Neural progenitor cell (in vitro differentiated cells): ENCODE measurements around the gene CCDC110.

Experiments
- EZH2 ChIP-seq: fragments of 200-600 bp; sonication (generic); IDR thresholded peaks from 2 replicates; pipeline ENCODE4 v1.6.1; 2017; ENCODE audit warnings: antibody characterized with exemption, mild to moderate bottlenecking, moderate library complexity
- EZH2phosphoT487 ChIP-seq: fragments of 200-600 bp; sonication (generic); IDR thresholded peaks from 2 replicates; pipeline ENCODE4 v1.6.1; 2017; ENCODE audit warnings: antibody characterized with exemption
- TF ChIP-seq, protein P1 (sequence below): fragments of 200-600 bp; sonication (generic); IDR thresholded peaks from 2 replicates; pipeline ENCODE4 v1.5.1; 2017; ENCODE audit warnings: antibody characterized with exemption, mild to moderate bottlenecking

- TF ChIP-seq EZH2phosphoT487 (no peak), EZH2 (no peak)
- TF ChIP-seq, protein P1, sequence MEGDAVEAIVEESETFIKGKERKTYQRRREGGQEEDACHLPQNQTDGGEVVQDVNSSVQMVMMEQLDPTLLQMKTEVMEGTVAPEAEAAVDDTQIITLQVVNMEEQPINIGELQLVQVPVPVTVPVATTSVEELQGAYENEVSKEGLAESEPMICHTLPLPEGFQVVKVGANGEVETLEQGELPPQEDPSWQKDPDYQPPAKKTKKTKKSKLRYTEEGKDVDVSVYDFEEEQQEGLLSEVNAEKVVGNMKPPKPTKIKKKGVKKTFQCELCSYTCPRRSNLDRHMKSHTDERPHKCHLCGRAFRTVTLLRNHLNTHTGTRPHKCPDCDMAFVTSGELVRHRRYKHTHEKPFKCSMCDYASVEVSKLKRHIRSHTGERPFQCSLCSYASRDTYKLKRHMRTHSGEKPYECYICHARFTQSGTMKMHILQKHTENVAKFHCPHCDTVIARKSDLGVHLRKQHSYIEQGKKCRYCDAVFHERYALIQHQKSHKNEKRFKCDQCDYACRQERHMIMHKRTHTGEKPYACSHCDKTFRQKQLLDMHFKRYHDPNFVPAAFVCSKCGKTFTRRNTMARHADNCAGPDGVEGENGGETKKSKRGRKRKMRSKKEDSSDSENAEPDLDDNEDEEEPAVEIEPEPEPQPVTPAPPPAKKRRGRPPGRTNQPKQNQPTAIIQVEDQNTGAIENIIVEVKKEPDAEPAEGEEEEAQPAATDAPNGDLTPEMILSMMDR = no peak
These were observed 3.5 kb downstream of the CCDC110 start for GRCh38 chr4:185467991-185468390.
